ENCODE results near the gene PGRMC2. TPM values are rescaled to one million over a fixed set of nuclear protein-coding genes. Genes with fewer than 3 reads are reported as not detected.

PGRMC2 gene, protein sequence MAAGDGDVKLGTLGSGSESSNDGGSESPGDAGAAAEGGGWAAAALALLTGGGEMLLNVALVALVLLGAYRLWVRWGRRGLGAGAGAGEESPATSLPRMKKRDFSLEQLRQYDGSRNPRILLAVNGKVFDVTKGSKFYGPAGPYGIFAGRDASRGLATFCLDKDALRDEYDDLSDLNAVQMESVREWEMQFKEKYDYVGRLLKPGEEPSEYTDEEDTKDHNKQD
- total RNA-seq = 20.2 and 34.3 TPM in 2 replicates

GRCh38 chr4:128287141-128287870 is at the start of gene PGRMC2:
Gene PGRMC2 (minus strand): TSS chr4:128287813. CDS start chr4:128287790, 23 bp downstream.

Other genes starting within 250 kb of the PGRMC2 start
- 16.7 and 19.3 TPM in 2 replicates for gene LARP1B, start 226.5 kb downstream of the PGRMC2 start, total RNA-seq

Measured in smooth muscle cell of trachea (primary cell).